ENCODE results near the gene ALPK3. TPM values are rescaled to one million over a fixed set of nuclear protein-coding genes. Genes with fewer than 3 reads are reported as not detected.
A peak's percentile ranks its signal among the peaks of the same experiment; 100 is the strongest.

ALPK3 gene
- total and polyA plus RNA-seq, 2 experiments from 2014 or later, result 3.7 to 29.7 TPM

GRCh38 chr15:84797212-84797611, 19.9 kb upstream of the ALPK3 start:
- no peak for TF ChIP-seq ZNF331 (CRISPR knock-in tag; IDR thresholded peaks at IDR 0.05; ENCODE audit: low read depth)
- TF ChIP-seq POLR2AphosphoS5 (IDR thresholded peaks at IDR 0.05; ENCODE audit: low read depth), result no peak
- TF ChIP-seq REST (IDR thresholded peaks at IDR 0.05; ENCODE audit: unreplicated experiment), result no peak
- TF ChIP-seq ZNF114 (CRISPR knock-in tag; IDR thresholded peaks at IDR 0.05), result no peak
- no peak for TF ChIP-seq CREB1 (CRISPR knock-in tag; IDR thresholded peaks at IDR 0.05; ENCODE audit: low read depth)
- TF ChIP-seq EZH2phosphoT487 (IDR thresholded peaks at IDR 0.05; ENCODE audit: unreplicated experiment), result no peak
- TF ChIP-seq, protein P1, sequence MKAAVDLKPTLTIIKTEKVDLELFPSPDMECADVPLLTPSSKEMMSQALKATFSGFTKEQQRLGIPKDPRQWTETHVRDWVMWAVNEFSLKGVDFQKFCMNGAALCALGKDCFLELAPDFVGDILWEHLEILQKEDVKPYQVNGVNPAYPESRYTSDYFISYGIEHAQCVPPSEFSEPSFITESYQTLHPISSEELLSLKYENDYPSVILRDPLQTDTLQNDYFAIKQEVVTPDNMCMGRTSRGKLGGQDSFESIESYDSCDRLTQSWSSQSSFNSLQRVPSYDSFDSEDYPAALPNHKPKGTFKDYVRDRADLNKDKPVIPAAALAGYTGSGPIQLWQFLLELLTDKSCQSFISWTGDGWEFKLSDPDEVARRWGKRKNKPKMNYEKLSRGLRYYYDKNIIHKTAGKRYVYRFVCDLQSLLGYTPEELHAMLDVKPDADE (IDR thresholded peaks at IDR 0.05), result no peak
- TF ChIP-seq CTCF (conservative IDR thresholded peaks at IDR 0.05; ENCODE audit: low read depth in 2 of 2), result no peak
- no peak for TF ChIP-seq STAT1 (IDR thresholded peaks at IDR 0.05; ENCODE audit: unreplicated experiment)
- no peak for TF ChIP-seq NANOG (IDR thresholded peaks at IDR 0.05; ENCODE audit: borderline replicate concordance)
- Histone ChIP-seq H3K36me3 (ENCODE audit: insufficient read depth) (no peaks in the 10 kb centered on the region; the same call in 1 of the 2 replicates), H3F3A (replicated peaks; ENCODE audit: low read depth) (no peaks in the 10 kb centered on the region; the same call in 1 of the 2 replicates), H3K9me2 (ENCODE audit: insufficient read depth) (no peaks in the 10 kb centered on the region), H2AFZ (no peak overlapping the region), H3K27ac (ENCODE audit: low read depth) (no peak overlapping the region), H4K20me1 (replicated peaks; ENCODE audit: insufficient read depth) (peaks cover 3% of the 10 kb centered on the region; the same call in 1 of the 2 replicates), H3K79me2 (replicated peaks; ENCODE audit: insufficient read depth) (no peaks in the 10 kb centered on the region), H3K4me2 (no peak overlapping the region), H3K4me3 (no peak overlapping the region), H3K27me3 (ENCODE audit: insufficient read depth) (no peaks in the 10 kb centered on the region), H3K4me1 (ENCODE audit: insufficient read depth) (no peaks in the 10 kb centered on the region)
- peak overlapping the region; percentile 52; the same call in 1 of the 2 replicates for H3K27ac Mint-ChIP-seq
- peaks cover 22% of the 10 kb centered on the region for H3K36me3 Mint-ChIP-seq (ENCODE audit: low read depth)
- no peak overlapping the region for H3K4me3 Mint-ChIP-seq
- H3K9me3 Mint-ChIP-seq, result no peaks in the 10 kb centered on the region; the same call in 2 of the 3 replicates
- no peak for ATAC-seq
- H3K4me1 Mint-ChIP-seq, result no peaks in the 10 kb centered on the region
- no peak for DNase-seq (ENCODE audit: low spot score)
- no peaks in the 10 kb centered on the region for H3K27me3 Mint-ChIP-seq (ENCODE audit: insufficient read depth, low read depth, poor library complexity)

Measured in GM23338 (cell line).